Lower lobe of right lung (tissue), 2 donors: ENCODE results near the gene DDX41. TPM values are rescaled to one million over a fixed set of nuclear protein-coding genes. Genes with fewer than 3 reads are reported as not detected.

ENCODE experiments used
- ATAC-seq, 2 donors: fragments of 200-7000 bp; cut with Tn5 transposase; one replicate each; pipeline ENCODE4 v1.9.1; 2020 to 2022; ENCODE audit warnings: mild to moderate bottlenecking in 2 of 2, moderate library complexity in 2 of 2
- DNase-seq: peaks from one replicate; pipeline ENCODE4 v3.0.0-alpha.2; 2020
- H3K27ac ChIP-seq: fragments of 200-600 bp; one replicate; pipeline ENCODE4 v1.8.0; 2022
- H3K27me3 ChIP-seq: fragments of 200-600 bp; one replicate; pipeline ENCODE4 v1.8.0; 2022; ENCODE audit warnings: low read depth
- H3K36me3 ChIP-seq: fragments of 200-600 bp; one replicate; pipeline ENCODE4 v1.8.0; 2022; ENCODE audit warnings: mild to moderate bottlenecking
- H3K4me1 ChIP-seq: fragments of 200-600 bp; one replicate; pipeline ENCODE4 v1.8.0; 2022
- H3K4me3 ChIP-seq: fragments of 200-600 bp; one replicate; pipeline ENCODE4 v1.8.0; 2022; ENCODE audit warnings: mild to moderate bottlenecking
- H3K9me3 ChIP-seq: fragments of 200-600 bp; one replicate; pipeline ENCODE4 v1.8.0; 2022
- intact Hi-C: fragments of 100-400 bp; cut with DNase I; formaldehyde crosslinking; loops from one replicate; pipeline ENCODE4 v1.11.0; 2022
- total RNA-seq: library from RNA; stranded (reverse); fragmentation: NEBNext Ultra II Directional; extraction: Animal tissue kit (Norgen Biotek cat#: 25700); gene quantifications from one replicate; pipeline ENCODE4 v1.2.1, GENCODE V29; 2021
- TF ChIP-seq, protein P1 (sequence below): fragments of 200-600 bp; IDR thresholded peaks from one replicate; pipeline ENCODE4 v1.8.0; 2022; ENCODE audit warnings: antibody characterized with exemption, mild to moderate bottlenecking
- donor health status: DM: no; HTN: yes; CAD: no; lungs with severe emphysema.

The DDX41 gene
- total RNA-seq, 1 donor from 2014 or later: 69.4 TPM

DNA sequence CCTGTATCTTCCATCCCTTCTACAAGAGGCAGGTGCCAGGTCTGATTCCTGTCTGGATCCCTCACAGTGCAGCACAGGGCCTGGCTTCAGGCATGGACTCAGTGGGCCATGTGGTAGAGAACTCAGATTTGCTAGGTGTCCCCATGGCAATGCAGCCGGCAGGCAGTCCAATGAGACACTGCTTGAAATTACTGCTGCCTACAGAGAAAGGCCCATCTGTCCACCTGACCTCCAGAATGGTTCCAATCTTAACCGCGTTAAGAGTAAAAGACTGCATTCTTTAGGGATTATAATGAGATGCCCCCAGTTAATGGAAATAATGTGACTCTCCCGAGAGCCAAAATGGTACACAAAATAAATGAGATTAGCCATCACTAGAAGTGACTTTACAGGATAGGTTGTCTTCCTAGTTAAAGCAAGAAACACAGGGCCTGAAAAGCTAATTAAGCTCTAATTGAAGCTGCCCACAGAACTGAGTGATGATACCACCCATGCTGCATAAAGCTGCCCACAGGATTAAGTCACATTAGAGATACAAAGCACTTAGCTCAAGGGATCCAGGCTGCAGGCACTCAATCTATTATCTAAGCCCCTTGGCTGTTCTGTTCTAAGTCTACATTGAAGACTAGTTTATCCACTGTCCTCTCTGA is 26.2 kb upstream of the DDX41 start:
- H3K4me1 ChIP-seq: peaks cover 36% of the 10 kb centered on the region
- TF ChIP-seq, protein P1, sequence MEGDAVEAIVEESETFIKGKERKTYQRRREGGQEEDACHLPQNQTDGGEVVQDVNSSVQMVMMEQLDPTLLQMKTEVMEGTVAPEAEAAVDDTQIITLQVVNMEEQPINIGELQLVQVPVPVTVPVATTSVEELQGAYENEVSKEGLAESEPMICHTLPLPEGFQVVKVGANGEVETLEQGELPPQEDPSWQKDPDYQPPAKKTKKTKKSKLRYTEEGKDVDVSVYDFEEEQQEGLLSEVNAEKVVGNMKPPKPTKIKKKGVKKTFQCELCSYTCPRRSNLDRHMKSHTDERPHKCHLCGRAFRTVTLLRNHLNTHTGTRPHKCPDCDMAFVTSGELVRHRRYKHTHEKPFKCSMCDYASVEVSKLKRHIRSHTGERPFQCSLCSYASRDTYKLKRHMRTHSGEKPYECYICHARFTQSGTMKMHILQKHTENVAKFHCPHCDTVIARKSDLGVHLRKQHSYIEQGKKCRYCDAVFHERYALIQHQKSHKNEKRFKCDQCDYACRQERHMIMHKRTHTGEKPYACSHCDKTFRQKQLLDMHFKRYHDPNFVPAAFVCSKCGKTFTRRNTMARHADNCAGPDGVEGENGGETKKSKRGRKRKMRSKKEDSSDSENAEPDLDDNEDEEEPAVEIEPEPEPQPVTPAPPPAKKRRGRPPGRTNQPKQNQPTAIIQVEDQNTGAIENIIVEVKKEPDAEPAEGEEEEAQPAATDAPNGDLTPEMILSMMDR: no peak
- intact Hi-C loops: no loop called here
- no peak overlapping the region for H3K27ac ChIP-seq
- no peaks in the 10 kb centered on the region for H3K27me3 ChIP-seq
- H3K4me3 ChIP-seq: no peak overlapping the region
- DNase-seq (no peak), ATAC-seq (no peak)
- H3K9me3 ChIP-seq: no peaks in the 10 kb centered on the region
- H3K36me3 ChIP-seq: peaks cover 11% of the 10 kb centered on the region

DNA sequence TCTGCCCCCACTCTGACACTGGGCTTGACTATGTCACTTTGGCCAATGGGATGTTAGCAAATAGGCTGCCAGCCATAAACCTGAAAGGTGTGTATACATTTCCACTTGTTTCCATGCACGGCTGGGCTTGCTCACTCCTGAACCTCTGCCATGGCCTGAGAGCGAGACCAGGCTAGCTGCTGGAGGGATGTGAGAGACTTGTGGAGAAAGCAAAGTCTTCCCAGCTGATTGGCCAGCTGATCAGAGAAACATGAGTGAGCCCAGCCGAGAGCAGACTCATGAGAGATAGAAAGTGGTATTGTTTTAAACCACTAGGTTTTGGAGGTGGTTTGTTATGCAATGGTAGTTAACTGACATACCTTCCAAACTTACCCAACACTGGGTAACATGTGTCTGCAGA is 23.7 kb upstream of the DDX41 start:
- TF ChIP-seq, protein P1: no peak
- Histone ChIP-seq H3K4me3 (no peak overlapping the region), H3K27me3 (no peaks in the 10 kb centered on the region), H3K27ac (no peak overlapping the region), H3K4me1 (peaks cover 31% of the 10 kb centered on the region), H3K36me3 (peaks cover 36% of the 10 kb centered on the region), H3K9me3 (no peaks in the 10 kb centered on the region)
- ATAC-seq (no peak), DNase-seq (no peak)
- intact Hi-C loops: no loop called here

DNA sequence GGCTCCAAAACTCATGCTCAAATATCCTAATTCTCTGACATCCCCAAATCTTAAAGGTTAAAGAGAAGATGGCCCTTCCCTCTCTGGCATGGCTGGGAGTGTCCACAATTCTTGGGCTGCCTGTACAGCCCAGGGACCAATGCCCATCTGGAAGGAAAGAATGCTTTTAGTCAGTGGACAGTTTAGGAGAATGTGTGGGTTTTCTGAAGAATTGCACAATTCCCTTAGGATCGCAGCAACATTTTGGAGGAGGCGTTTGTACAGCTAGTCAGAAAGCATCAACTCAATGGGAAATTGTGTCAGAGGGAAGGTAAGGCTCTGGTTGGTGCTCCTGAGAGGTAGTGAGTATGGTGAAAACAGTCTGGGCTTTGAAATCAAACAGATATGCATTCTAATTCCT is 22.6 kb upstream of the DDX41 start:
- Histone ChIP-seq H3K4me1 (peaks cover 24% of the 10 kb centered on the region), H3K27me3 (no peaks in the 10 kb centered on the region), H3K27ac (no peak overlapping the region), H3K9me3 (no peaks in the 10 kb centered on the region), H3K36me3 (peaks cover 46% of the 10 kb centered on the region), H3K4me3 (no peak overlapping the region)
- TF ChIP-seq, protein P1: no peak
- ATAC-seq: no peak
- DNase-seq: no peak
- intact Hi-C loops: no loop called here

DNA sequence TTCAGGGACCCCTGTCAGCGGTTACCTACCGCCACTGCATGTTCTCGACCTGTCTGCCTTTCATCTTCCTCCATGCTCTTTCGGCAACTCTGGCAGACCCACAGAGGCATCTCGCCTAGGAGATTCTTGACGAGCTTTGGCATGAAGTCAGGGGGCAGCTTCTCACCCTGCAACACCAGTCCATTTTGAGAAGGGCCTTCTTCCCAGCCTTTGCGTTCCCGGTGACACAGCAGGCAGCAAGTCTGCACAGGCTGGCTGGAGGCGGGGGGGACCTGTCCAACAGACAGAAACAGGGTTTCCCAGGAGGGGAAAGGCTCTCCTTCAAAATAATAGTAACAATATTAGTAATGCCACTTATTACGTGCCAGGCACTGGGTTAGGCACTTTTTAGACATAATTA is 22.1 kb upstream of the DDX41 start:
- peaks cover 52% of the 10 kb centered on the region for H3K36me3 ChIP-seq

DNA sequence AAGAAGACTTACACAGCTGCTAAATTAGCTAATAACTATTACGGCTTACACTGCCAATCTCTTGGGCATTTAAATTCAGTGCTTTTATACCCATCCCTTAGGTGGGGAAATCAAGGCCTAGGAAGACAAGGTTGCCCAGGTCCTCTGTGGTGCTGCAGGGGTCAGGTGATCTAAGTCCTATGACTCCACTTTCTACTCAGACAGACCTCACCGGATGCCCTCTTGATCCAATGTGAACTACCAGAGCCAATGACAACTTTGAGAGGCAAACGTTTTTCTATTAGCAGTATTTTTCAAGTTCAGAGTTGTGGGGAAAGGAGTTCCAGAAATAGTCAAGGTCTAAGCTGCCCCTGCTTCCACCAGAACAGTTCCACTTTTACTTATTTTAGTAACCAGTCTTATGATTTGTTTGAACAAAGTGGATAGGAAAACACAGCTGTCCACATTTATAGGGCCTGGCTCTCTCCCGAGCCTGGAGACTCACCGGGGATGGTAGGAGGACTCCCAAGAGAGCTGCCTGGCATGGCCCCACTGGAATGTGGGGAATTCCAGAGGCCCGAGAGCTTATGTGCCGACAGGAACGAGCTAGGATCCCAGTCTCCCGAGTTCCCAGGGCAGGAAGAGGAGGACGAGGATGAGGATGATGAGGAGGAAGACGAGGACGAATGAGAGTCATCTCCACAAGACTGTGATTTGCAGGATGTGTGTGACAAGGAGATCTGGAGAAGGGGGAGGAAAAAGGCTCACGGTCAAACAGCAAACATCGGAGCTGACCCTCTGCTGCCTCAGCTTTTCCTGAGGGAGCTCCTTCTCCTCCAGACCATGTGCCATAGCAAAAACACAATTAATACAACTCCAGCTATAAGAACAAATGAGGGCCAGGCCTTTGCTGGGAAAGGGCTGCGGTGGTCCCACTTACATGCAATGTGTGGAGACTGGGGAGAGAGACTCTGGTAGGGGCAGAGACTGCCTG is 20.9 kb upstream of the DDX41 start:
- ATAC-seq: peak; percentile 71 to 90
- intact Hi-C loops: no loop called here
- no peak overlapping the region for H3K4me3 ChIP-seq
- DNase-seq: no peak
- H3K27ac ChIP-seq: no peak overlapping the region
- TF ChIP-seq, protein P1: no peak
- no peaks in the 10 kb centered on the region for H3K27me3 ChIP-seq
- peaks cover 62% of the 10 kb centered on the region for H3K36me3 ChIP-seq
- H3K9me3 ChIP-seq: no peaks in the 10 kb centered on the region
- H3K4me1 ChIP-seq: peaks cover 24% of the 10 kb centered on the region

More for the DNA sequence above, 22.1 kb upstream of the DDX41 start:
- Histone ChIP-seq H3K27me3 (no peaks in the 10 kb centered on the region), H3K27ac (no peak overlapping the region), H3K9me3 (no peaks in the 10 kb centered on the region), H3K4me3 (no peak overlapping the region), H3K4me1 (peaks cover 24% of the 10 kb centered on the region)
- TF ChIP-seq, protein P1: no peak
- intact Hi-C loops: no loop called here
- ATAC-seq (no peak), DNase-seq (no peak)
